Fibroblast of lung (primary cell): ENCODE measurements around the gene COL4A1. TPM values are rescaled to one million over a fixed set of nuclear protein-coding genes. Genes with fewer than 3 reads are reported as not detected.
A peak's percentile ranks its signal among the peaks of the same experiment; 100 is the strongest.

Experiments
- DNase-seq, 2 donors: peaks; one replicate each; pipeline versions ENCODE4 v3.0.0 to v3.0.0-alpha.2; 2010; ENCODE audit warnings: low read depth in 2 of 2
- H2AFZ ChIP-seq: 2 replicates; pipeline ENCODE4 v1.5.1; 2012; ENCODE audit warnings: low read length, control low read depth, inconsistent platforms
- H3K27ac ChIP-seq: 2 replicates; pipeline ENCODE4 v1.5.1; 2011; ENCODE audit warnings: low read length, control low read depth; ENCODE audit not compliant: insufficient read depth
- H3K27me3 ChIP-seq: 2 replicates; pipeline ENCODE4 v1.5.1; 2011; ENCODE audit warnings: mild to moderate bottlenecking, low read length; ENCODE audit not compliant: control insufficient read depth, insufficient read depth
- H3K36me3 ChIP-seq: 2 replicates; pipeline ENCODE4 v1.5.1; 2011; ENCODE audit warnings: low read length; ENCODE audit not compliant: control insufficient read depth, insufficient read depth
- H3K4me1 ChIP-seq: 2 replicates; pipeline ENCODE4 v1.5.1; 2011; ENCODE audit warnings: low read length; ENCODE audit not compliant: control insufficient read depth, insufficient read depth; ENCODE audit errors: extremely low read depth
- H3K4me2 ChIP-seq: 2 replicates; pipeline ENCODE4 v1.5.1; 2011; ENCODE audit warnings: low read length, control low read depth; ENCODE audit not compliant: insufficient read depth; ENCODE audit errors: extremely low read depth
- H3K4me3 ChIP-seq, 4 experiments: fragments of 200-600 bp in 1 of 4; sonication (generic) in 1 of 4; replicated peaks in 1 of 4; 2 replicates each; pipeline ENCODE4 v1.5.1; 2011 to 2016; ENCODE audit warnings: low read length in 4 of 4, low read depth in 3 of 4, mild to moderate bottlenecking in 3 of 4, control low read depth in 2 of 4, inconsistent platforms in 1 of 4, mixed read lengths in 1 of 4; ENCODE audit not compliant: insufficient read depth in 1 of 4; ENCODE audit errors: control extremely low read depth in 1 of 4
- H3K79me2 ChIP-seq: 2 replicates; pipeline ENCODE4 v1.5.1; 2012; ENCODE audit warnings: mild to moderate bottlenecking, low read length, inconsistent platforms; ENCODE audit not compliant: control insufficient read depth, insufficient read depth
- H3K9ac ChIP-seq: 2 replicates; pipeline ENCODE4 v1.5.1; 2011; ENCODE audit warnings: mild to moderate bottlenecking, low read length, control low read depth; ENCODE audit not compliant: insufficient read depth
- H3K9me3 ChIP-seq: 2 replicates; pipeline ENCODE4 v1.5.1; 2012; ENCODE audit warnings: low read depth, low read length; ENCODE audit not compliant: control insufficient read depth, insufficient read depth
- H4K20me1 ChIP-seq: 2 replicates; pipeline ENCODE4 v1.5.1; 2011; ENCODE audit warnings: low read length; ENCODE audit not compliant: control insufficient read depth, insufficient read depth; ENCODE audit errors: extremely low read depth
- EZH2 ChIP-seq: IDR thresholded peaks from 2 replicates; pipeline ENCODE4 v1.5.1; 2012; ENCODE audit warnings: low read length, control low read depth, mild to moderate bottlenecking; ENCODE audit errors: missing control alignments
- polyA plus RNA-seq, 2 donors: library from polyadenylated mRNA; depleted of rRNA in 1 of 2; stranded (reverse) in 1 of 2; unstranded in 1 of 2; fragments of >200 nt; gene quantifications; 2 replicates each; pipeline ENCODE4 v1.2.1, GENCODE V29; 2011 to 2012; ENCODE audit warnings: missing spikeins in 1 of 2
- total RNA-seq: library from RNA; depleted of rRNA; stranded (reverse); fragments of >200 nt; gene quantifications from 2 replicates; pipeline ENCODE4 v1.2.1, GENCODE V29; 2014
- TF ChIP-seq, protein P1 (sequence below), 2 donors: IDR thresholded peaks in 1 of 2; conservative IDR thresholded peaks in 1 of 2; 1 replicate in 1 of 2; 2 replicates in 1 of 2; pipeline ENCODE4 v1.5.1; 2011 to 2012; ENCODE audit warnings: low read length in 2 of 2, control low read depth in 1 of 2, inconsistent platforms in 1 of 2, low read depth in 1 of 2, mild to moderate bottlenecking in 1 of 2

Gene COL4A1
- total and polyA plus RNA-seq, 2 donors (not counting 1 experiment from before 2014, with no cell fraction given), result 34.0 to 607 TPM

- Histone ChIP-seq H3K4me1 (peaks cover 21% of the 10 kb centered on the region), H3K79me2 (no peaks in the 10 kb centered on the region), H3K9me3 (no peaks in the 10 kb centered on the region), H3K4me3 (no peak overlapping the region), H4K20me1 (no peaks in the 10 kb centered on the region), H3K36me3 (no peaks in the 10 kb centered on the region), H3K9ac (no peak overlapping the region), H2AFZ (peak overlapping the region; percentile 38), H3K27ac (peak overlapping the region; percentile 10), H3K4me2 (peak overlapping the region; percentile 75), H3K27me3 (no peaks in the 10 kb centered on the region)
- DNase-seq, result peak; percentile 91 to 96
- TF ChIP-seq EZH2, result no peak
- TF ChIP-seq, protein P1, sequence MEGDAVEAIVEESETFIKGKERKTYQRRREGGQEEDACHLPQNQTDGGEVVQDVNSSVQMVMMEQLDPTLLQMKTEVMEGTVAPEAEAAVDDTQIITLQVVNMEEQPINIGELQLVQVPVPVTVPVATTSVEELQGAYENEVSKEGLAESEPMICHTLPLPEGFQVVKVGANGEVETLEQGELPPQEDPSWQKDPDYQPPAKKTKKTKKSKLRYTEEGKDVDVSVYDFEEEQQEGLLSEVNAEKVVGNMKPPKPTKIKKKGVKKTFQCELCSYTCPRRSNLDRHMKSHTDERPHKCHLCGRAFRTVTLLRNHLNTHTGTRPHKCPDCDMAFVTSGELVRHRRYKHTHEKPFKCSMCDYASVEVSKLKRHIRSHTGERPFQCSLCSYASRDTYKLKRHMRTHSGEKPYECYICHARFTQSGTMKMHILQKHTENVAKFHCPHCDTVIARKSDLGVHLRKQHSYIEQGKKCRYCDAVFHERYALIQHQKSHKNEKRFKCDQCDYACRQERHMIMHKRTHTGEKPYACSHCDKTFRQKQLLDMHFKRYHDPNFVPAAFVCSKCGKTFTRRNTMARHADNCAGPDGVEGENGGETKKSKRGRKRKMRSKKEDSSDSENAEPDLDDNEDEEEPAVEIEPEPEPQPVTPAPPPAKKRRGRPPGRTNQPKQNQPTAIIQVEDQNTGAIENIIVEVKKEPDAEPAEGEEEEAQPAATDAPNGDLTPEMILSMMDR (conservative IDR thresholded peaks at IDR 0.05 in 1 of 2, IDR thresholded peaks at IDR 0.05 in 1 of 2; ENCODE audit: low read depth in 1 of 2, low read length in 2 of 2), result no peak
These were observed 197.0 kb downstream of the COL4A1 start for GRCh38 chr13:110109910-110110309.

DNA sequence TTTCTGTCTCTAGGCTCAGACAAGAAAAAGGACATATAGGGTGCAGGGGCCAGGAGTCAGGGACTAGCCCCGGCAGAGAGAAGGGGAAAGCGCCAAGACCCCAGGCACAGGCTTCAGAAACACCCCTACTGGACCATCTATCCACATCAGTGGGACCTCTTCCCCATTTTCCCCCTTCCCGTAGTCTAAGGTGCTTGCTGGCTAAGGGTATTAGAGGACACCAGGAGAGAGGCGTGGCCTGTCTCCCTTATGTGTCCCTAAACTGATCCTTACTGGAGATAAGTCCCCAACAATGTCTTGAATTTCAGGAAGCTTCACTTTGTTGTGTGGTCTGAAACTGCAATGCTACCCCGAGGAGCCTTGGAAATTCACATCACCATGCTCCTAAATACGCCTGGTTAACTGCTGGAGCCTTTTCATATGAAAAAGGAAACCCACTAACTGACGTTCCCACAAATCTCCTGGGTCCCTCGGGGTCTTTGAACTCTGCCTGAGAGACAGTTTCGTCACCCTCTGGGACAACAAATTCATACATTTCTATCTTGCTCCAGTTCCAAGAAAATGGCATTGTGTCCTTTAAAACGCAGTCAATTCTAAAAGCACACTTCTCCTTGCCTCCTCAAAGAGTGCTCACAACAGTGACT lies 197.7 kb downstream of the COL4A1 start:
- Histone ChIP-seq H3K79me2 (no peaks in the 10 kb centered on the region), H3K4me3 (no peak overlapping the region)
- no peak for DNase-seq

DNA sequence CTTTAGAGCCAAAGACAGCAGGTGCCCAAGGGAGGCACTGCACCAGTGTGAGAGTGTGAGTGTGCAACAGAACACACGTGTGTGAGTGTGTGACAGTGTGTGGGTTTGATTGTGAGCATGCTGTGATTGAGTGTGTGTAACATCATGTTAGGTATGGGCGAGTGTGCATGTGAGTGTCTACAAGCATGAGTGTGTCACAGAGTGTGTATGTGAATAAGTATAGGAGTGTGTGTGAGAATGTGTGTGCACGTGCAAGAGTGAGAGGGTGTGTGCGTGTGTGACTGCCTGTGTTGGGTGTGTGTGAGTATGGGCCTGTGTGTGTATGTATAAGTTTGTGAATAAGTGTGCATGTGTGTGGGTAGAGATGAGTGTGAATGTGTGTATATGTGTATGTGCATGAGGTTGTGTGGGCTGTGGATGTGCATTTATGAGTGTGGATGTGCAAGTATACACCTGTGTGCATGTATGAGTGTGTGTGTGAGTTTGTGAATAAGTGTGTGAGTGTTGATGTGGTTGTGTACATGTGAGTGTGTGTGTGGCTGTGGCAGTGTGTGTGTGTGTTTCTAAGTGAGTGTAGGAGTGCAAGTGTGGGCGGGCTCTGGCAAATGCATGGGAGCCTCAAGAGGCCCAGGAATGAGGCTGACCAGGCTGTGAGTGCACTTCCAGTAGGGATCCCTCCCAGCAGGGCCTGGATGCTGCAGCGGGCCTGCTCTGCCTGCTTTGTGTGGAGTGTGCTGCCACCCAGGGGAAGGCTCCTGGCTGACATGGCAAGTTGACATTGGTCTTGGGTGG lies 198.4 kb downstream of the COL4A1 start:
- Histone ChIP-seq H3K79me2 (no peaks in the 10 kb centered on the region), H3K36me3 (no peaks in the 10 kb centered on the region), H3K9ac (no peak overlapping the region), H3K4me3 (no peak overlapping the region), H3K27me3 (no peaks in the 10 kb centered on the region), H2AFZ (no peak overlapping the region), H4K20me1 (no peaks in the 10 kb centered on the region), H3K4me1 (peaks cover 16% of the 10 kb centered on the region), H3K9me3 (no peaks in the 10 kb centered on the region), H3K4me2 (no peak overlapping the region), H3K27ac (no peak overlapping the region)
- peak; percentile 86 to 89 for DNase-seq
- TF ChIP-seq, protein P1 (conservative IDR thresholded peaks at IDR 0.05 in 1 of 2, IDR thresholded peaks at IDR 0.05 in 1 of 2; ENCODE audit: low read depth in 1 of 2, low read length in 2 of 2), result peak; percentile 85 to 90
- no peak for TF ChIP-seq EZH2

More for the DNA sequence above, 197.7 kb downstream of the COL4A1 start:
- H3K4me2 ChIP-seq, result peak overlapping the region; percentile 75
- H3K27ac ChIP-seq, result no peak overlapping the region
- no peaks in the 10 kb centered on the region for H3K27me3 ChIP-seq
- no peaks in the 10 kb centered on the region for H3K36me3 ChIP-seq
- H3K9ac ChIP-seq, result no peak overlapping the region
- no peak for TF ChIP-seq EZH2
- TF ChIP-seq, protein P1 (conservative IDR thresholded peaks at IDR 0.05 in 1 of 2, IDR thresholded peaks at IDR 0.05 in 1 of 2; ENCODE audit: low read depth in 1 of 2, low read length in 2 of 2), result no peak
- peaks cover 16% of the 10 kb centered on the region for H3K4me1 ChIP-seq
- H3K9me3 ChIP-seq, result no peaks in the 10 kb centered on the region
- no peaks in the 10 kb centered on the region for H4K20me1 ChIP-seq
- peak overlapping the region; percentile 31 for H2AFZ ChIP-seq
